GM10248 (cell line): ENCODE data around the gene EXOC6.

Experiments
- CTCF ChIA-PET: fragments of 300-600 bp; sonication (Branson Sonifier 250); formaldehyde crosslinking; extraction: SDS; loops from one replicate; lab custom pipeline; 2021; ENCODE audit warnings: antibody characterized with exemption; lab: Yijun Ruan, JAX
- POLR2A ChIA-PET: fragments of 350-650 bp; sonication (Branson Sonifier 250); formaldehyde crosslinking; extraction: SDS; loops from one replicate; lab custom pipeline; 2020; ENCODE audit warnings: antibody characterized with exemption; lab: Yijun Ruan, JAX
- DNase-seq: peaks from one replicate; pipeline ENCODE4 v3.0.0; 2012; ENCODE audit errors: extremely low spot score
- TF ChIP-seq, protein P1 (sequence below): IDR thresholded peaks from 2 replicates; pipeline ENCODE4 v1.5.1; 2012; ENCODE audit warnings: mild to moderate bottlenecking, low read depth; ENCODE audit errors: extremely low read depth, missing control alignments, control extremely low read depth

EXOC6 gene

DNA sequence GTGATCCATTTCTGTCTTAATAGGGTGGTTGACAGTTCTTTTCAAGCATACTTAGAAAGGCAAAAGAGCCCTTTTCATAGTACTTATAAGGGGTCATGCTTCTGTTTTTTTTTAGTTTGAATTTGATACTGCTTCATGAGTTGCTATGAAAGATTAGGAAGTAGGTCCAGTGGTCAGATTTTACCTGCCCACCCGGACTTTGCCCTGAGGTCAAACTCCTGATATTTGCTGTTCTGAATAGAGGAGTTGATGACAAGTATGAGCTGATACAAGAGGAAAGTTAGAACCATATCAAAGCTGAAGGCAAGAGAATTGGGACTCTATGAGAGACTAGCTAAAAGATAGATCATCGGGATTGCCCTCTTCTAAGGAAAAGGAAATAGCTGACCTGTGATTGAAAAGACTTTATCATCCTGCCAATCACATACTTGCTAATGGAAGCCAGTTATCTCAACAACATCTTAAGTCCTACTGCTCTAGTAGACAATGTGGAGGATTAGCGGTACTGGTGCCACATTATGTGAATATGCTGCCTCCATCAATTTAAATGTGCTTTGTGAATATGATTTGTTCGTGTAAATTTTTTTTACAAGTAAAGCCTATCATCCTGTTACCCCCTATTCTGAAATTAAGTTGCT, 174.8 kb downstream of the EXOC6 start:
- POLR2A ChIA-PET: no interaction called here
- TF ChIP-seq, protein P1, sequence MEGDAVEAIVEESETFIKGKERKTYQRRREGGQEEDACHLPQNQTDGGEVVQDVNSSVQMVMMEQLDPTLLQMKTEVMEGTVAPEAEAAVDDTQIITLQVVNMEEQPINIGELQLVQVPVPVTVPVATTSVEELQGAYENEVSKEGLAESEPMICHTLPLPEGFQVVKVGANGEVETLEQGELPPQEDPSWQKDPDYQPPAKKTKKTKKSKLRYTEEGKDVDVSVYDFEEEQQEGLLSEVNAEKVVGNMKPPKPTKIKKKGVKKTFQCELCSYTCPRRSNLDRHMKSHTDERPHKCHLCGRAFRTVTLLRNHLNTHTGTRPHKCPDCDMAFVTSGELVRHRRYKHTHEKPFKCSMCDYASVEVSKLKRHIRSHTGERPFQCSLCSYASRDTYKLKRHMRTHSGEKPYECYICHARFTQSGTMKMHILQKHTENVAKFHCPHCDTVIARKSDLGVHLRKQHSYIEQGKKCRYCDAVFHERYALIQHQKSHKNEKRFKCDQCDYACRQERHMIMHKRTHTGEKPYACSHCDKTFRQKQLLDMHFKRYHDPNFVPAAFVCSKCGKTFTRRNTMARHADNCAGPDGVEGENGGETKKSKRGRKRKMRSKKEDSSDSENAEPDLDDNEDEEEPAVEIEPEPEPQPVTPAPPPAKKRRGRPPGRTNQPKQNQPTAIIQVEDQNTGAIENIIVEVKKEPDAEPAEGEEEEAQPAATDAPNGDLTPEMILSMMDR: no peak
- CTCF ChIA-PET: interaction anchor here (1.0 to 1.6 kb wide), 4 partner anchors 11 to 59 kb away, joined by 4 to 5 read pairs (median 4); no protein-coding TSS in a partner anchor
- DNase-seq: no peak

DNA sequence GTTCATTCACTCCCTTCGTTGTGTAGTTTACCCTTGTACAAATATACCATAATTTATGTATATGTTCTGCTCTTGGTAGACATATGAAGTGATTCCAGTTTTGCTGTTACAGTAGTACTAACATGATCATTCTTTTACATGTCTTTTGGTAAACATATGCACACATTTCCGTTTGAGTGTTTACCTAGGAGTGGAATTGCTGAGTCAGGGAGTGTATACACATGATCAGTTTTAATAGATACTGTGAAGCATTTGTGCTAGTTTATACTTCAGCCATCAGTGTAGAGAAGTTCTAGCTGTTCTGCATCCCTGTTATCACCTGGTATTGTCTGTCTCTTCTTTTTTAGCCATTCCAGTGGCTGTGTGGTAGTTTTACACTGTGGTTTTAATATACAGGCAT, 177.8 kb downstream of the EXOC6 start:
- ChIA-PET POLR2A (no interaction called here), CTCF (interaction anchor here (1.2 kb wide), 1 partner anchor 20 kb away, joined by 4 read pairs; no protein-coding TSS in a partner anchor)
- DNase-seq: no peak
- TF ChIP-seq, protein P1: no peak

DNA sequence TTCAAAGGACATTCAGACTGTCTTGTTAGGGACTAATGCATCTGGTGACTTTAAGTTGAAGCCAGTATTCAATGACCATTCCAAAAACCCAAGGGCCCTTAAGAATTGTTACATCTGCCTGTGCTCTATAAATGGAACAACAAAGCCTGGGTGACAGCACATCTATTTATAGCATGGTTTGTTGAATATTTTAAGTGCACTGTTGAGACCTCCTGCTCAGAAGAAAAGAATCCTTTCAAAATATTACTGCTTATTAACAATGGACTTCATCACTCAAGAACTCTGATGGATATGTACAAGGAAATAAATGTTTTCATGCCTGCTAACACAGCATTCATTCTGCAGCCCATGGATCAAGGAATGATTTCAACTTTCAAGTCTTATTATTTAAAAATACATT, 179.2 kb downstream of the EXOC6 start:
- TF ChIP-seq, protein P1: no peak
- CTCF ChIA-PET: no interaction called here
- DNase-seq: no peak
- POLR2A ChIA-PET: no interaction called here

DNA sequence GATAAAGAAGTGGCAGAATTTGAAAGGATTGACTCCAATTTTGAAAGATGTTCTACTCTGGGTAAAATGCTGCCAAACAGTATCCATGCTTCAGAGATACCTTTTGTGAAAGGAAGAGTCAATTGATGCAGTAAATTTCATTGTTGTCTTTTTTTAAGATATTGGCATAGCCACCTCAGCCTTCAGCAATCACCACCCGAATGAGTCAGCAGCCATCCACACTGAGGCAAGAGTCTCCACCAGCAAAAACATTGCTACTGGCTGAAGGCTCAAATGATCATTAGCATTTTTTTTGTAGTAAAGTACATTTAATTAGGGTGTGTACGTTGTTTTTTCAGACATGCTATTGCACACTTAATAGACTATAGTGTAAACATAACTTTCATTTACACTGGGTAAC, 180.6 kb downstream of the EXOC6 start:
- DNase-seq: no peak
- TF ChIP-seq, protein P1: no peak
- CTCF ChIA-PET: no interaction called here
- POLR2A ChIA-PET: no interaction called here

DNA sequence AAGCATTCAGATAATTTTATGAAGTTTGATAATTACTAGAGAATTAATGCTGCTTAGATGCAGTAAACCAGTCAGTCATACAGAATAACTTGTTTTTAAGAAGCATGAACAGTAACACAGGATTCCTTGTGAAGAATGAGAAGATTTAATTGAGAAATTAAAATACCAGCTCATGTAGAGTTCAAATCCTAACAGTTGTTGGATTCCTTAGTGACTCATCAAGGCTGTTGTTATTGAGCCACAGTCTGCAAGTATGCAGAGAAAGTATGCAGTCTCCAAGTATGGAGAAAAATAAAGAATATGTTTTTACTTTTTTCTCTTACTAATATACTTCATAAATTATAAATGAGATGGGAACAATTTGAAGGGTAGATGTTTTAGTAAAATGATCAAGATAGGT, 182.1 kb downstream of the EXOC6 start:
- DNase-seq: no peak
- POLR2A ChIA-PET: no interaction called here
- TF ChIP-seq, protein P1: no peak
- CTCF ChIA-PET: no interaction called here

DNA sequence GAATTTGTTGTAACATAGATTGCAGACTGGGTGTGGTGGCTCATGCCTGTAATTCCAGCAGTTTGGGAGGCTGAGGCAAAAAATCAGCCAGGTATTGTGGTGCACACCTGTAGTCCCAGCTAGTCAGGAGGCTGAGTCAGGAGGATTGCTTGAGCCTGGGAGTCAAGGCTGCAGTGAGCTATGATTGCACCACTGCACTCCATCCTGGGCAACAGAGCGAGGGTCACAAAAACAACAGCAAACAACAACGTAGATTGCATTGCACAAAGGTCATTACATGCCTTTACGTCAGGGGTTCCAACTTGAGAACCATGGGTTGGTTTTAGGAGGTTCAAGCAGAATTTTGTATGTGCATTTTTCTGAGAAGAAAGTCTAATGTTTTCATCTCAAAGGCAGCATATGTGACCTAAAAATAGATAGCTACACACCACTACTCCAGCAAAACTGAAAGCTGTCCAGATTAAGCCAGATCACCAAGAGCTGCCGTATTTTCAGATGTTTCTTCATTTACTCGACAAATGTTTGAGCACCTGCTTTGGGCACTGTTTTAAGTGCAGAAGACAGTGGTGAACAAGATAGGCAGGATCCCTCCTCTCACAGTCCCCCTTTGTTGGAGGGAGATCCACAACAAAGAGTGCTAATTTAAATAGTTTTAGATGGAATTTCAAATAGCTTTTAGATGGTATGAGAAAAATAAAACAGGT, 183.9 kb downstream of the EXOC6 start:
- CTCF ChIA-PET: interaction anchor here (1.2 kb wide), 2 partner anchors 26 to 30 kb away, joined by 3 read pairs; no protein-coding TSS in a partner anchor
- no peak for DNase-seq
- TF ChIP-seq, protein P1: no peak
- POLR2A ChIA-PET: no interaction called here
